Astrocyte of the cerebellum (primary cell): ENCODE measurements around the gene DNMT1.

Experiments
- DNase-seq: peaks from one replicate; pipeline ENCODE4 v3.0.0-alpha.2; 2011; ENCODE audit warnings: low read depth
- H3K4me3 ChIP-seq: 2 replicates; pipeline ENCODE4 v1.5.1; 2011; ENCODE audit warnings: mild to moderate bottlenecking, low read depth, low read length, moderate library complexity
- CTCF ChIP-seq: IDR thresholded peaks from 2 replicates; pipeline ENCODE4 v1.5.1; 2012; ENCODE audit warnings: low read length, low read depth, moderate library complexity, mild to moderate bottlenecking; ENCODE audit errors: missing control alignments
- in situ Hi-C: cut with HindIII; loops from 2 replicates; pipeline ENCODE4 v1.10.0; 2017; ENCODE audit warnings: low sequenced_read_pairs

The DNMT1 gene

GRCh38 chr19:10195199-10195519, 406 bp upstream of the DNMT1 start:
- no peak for TF ChIP-seq CTCF
- peak overlapping the region; percentile 82 for H3K4me3 ChIP-seq
- DNase-seq: no peak
- in situ Hi-C loops: no loop called here

- in situ Hi-C loops: no loop called here
- H3K4me3 ChIP-seq: peak overlapping the region; percentile 82
- DNase-seq: no peak
- TF ChIP-seq CTCF: no peak
Measured at GRCh38 chr19:10193790-10194499, 808 bp downstream of the DNMT1 start.

GRCh38 chr19:10192922-10193321, 1.8 kb downstream of the DNMT1 start:
- H3K4me3 ChIP-seq: peak overlapping the region; percentile 82
- no peak for DNase-seq
- in situ Hi-C loops: no loop called here

GRCh38 chr19:10191347-10191746, 3.4 kb downstream of the DNMT1 start:
- in situ Hi-C loops: no loop called here
- peak; percentile 97 for DNase-seq
- no peak for TF ChIP-seq CTCF
- H3K4me3 ChIP-seq: no peak overlapping the region

More at GRCh38 chr19:10192922-10193321, 1.8 kb downstream of the DNMT1 start:
- no peak for TF ChIP-seq CTCF

- no peak for DNase-seq
Measured at GRCh38 chr19:10190026-10190425, 4.7 kb downstream of the DNMT1 start.

GRCh38 chr19:10189616-10190015, 5.1 kb downstream of the DNMT1 start:
- H3K4me3 ChIP-seq: no peak overlapping the region
- no peak for DNase-seq
- no peak for TF ChIP-seq CTCF
- in situ Hi-C loops: no loop called here

More at GRCh38 chr19:10190026-10190425, 4.7 kb downstream of the DNMT1 start:
- no peak for TF ChIP-seq CTCF
- no peak overlapping the region for H3K4me3 ChIP-seq
- in situ Hi-C loops: no loop called here
